Measurements from ENCODE around the gene SLC7A7.
"Not testable (repeated sequence)": the region's sequence is repeated elsewhere in the genome, so short reads cannot be mapped to it uniquely, and the experiment has no call there.

SLC7A7 gene

GRCh38 chr14:22768947-22769346 is 46.3 kb downstream of the SLC7A7 start:
- H3K36me3 ChIP-seq = peaks cover 46% of the 10 kb centered on the region
- H3K9me3 ChIP-seq = no peaks in the 10 kb centered on the region
- TF ChIP-seq CTCF (IDR thresholded peaks at IDR 0.05) = no peak
- H3K27ac ChIP-seq = no peak overlapping the region
- no peak overlapping the region for H3K4me3 ChIP-seq (ENCODE audit: low read depth in 1 of 2, low read length in 1 of 2)
- H3K4me1 ChIP-seq (ENCODE audit: control insufficient read depth in 1 of 2, insufficient read depth in 1 of 2, low read depth in 1 of 2, low read length in 1 of 2) = peaks cover 24 to 26% of the 10 kb centered on the region in 2 experiments
- no peaks in the 10 kb centered on the region for H3K27me3 ChIP-seq

- H3K4me3 ChIP-seq (ENCODE audit: low read depth in 1 of 2, low read length in 1 of 2) = peak overlapping the region; percentile 78 to 95
- H3K27me3 ChIP-seq = no peaks in the 10 kb centered on the region
- TF ChIP-seq CTCF (IDR thresholded peaks at IDR 0.05) = no peak
- H3K4me1 ChIP-seq (ENCODE audit: control insufficient read depth in 1 of 2, insufficient read depth in 1 of 2, low read depth in 1 of 2, low read length in 1 of 2) = peaks cover 24 to 26% of the 10 kb centered on the region in 2 experiments
- peaks cover 30% of the 10 kb centered on the region for H3K36me3 ChIP-seq
- H3K27ac ChIP-seq = peak overlapping the region; percentile 91
- H3K9me3 ChIP-seq = no peaks in the 10 kb centered on the region
These were observed 48.0 kb downstream of the SLC7A7 start for GRCh38 chr14:22767323-22767589.

GRCh38 chr14:22766457-22767322 is 48.5 kb downstream of the SLC7A7 start, which contains the start of gene OXA1L:
Gene OXA1L, plus strand, starts transcription at chr14:22766688. Its CDS starts 14 bp downstream, at chr14:22766702.
- Histone ChIP-seq H3K4me3 (ENCODE audit: low read depth in 1 of 2, low read length in 1 of 2) (peak within 1 kb of the TSS; percentile 78 to 95), H3K9me3 (no peaks in the 10 kb centered on the region), H3K27me3 (no peaks in the 10 kb centered on the region), H3K27ac (peak within 1 kb of the TSS; percentile 91), H3K4me1 (ENCODE audit: control insufficient read depth in 1 of 2, insufficient read depth in 1 of 2, low read depth in 1 of 2, low read length in 1 of 2) (peaks cover 24 to 26% of the 10 kb centered on the region in 2 experiments), H3K36me3 (peaks cover 26% of the 10 kb centered on the region)
- peak; percentile 18 for TF ChIP-seq CTCF (IDR thresholded peaks at IDR 0.05)

- peaks cover 24 to 26% of the 10 kb centered on the region in 2 experiments for H3K4me1 ChIP-seq (ENCODE audit: control insufficient read depth in 1 of 2, insufficient read depth in 1 of 2, low read depth in 1 of 2, low read length in 1 of 2)
- H3K9me3 ChIP-seq = no peaks in the 10 kb centered on the region
- H3K4me3 ChIP-seq (ENCODE audit: low read depth in 1 of 2, low read length in 1 of 2) = no peak overlapping the region
- H3K27me3 ChIP-seq = no peaks in the 10 kb centered on the region
- no peak overlapping the region for H3K27ac ChIP-seq
- peaks cover 3% of the 10 kb centered on the region for H3K36me3 ChIP-seq
- TF ChIP-seq CTCF (IDR thresholded peaks at IDR 0.05) = no peak
These were observed 50.9 kb downstream of the SLC7A7 start for GRCh38 chr14:22764382-22764781.

GRCh38 chr14:22761734-22762133 is 53.5 kb downstream of the SLC7A7 start:
- H3K36me3 ChIP-seq = no peaks in the 10 kb centered on the region
- TF ChIP-seq CTCF (IDR thresholded peaks at IDR 0.05) = no peak
- H3K4me3 ChIP-seq (ENCODE audit: low read depth in 1 of 2, low read length in 1 of 2) = no peak overlapping the region
- H3K9me3 ChIP-seq = no peaks in the 10 kb centered on the region
- peaks cover 6% of the 10 kb centered on the region in 2 experiments for H3K4me1 ChIP-seq (ENCODE audit: control insufficient read depth in 1 of 2, insufficient read depth in 1 of 2, low read depth in 1 of 2, low read length in 1 of 2)
- no peak overlapping the region for H3K27ac ChIP-seq
- H3K27me3 ChIP-seq = no peaks in the 10 kb centered on the region

- H3K4me1 ChIP-seq (ENCODE audit: control insufficient read depth in 1 of 2, insufficient read depth in 1 of 2, low read depth in 1 of 2, low read length in 1 of 2); H3K9me3 ChIP-seq; H3K27me3 ChIP-seq; H3K4me3 ChIP-seq (ENCODE audit: low read depth in 1 of 2, low read length in 1 of 2); H3K36me3 ChIP-seq; H3K27ac ChIP-seq: not testable (repeated sequence)
These were observed 57.1 kb downstream of the SLC7A7 start for GRCh38 chr14:22757972-22758650.
